K562 (cell line): Measurements from ENCODE around the gene GATC. TPM values are rescaled to one million over a fixed set of nuclear protein-coding genes. Genes with fewer than 3 reads are reported as not detected.
A peak's percentile ranks its signal among the peaks of the same experiment; 100 is the strongest.

Experiments used
- DMBX1 ChIP-seq: fragments of 250-450 bp; sonication (Bioruptor Pico); IDR thresholded peaks from 2 replicates; pipeline ENCODE4 v1.8.0; 2022; ENCODE audit warnings: inconsistent platforms, mild to moderate bottlenecking, moderate library complexity, borderline replicate concordance
- ESRRA ChIP-seq: fragments of 450-650 bp; IDR thresholded peaks from 2 replicates; pipeline ENCODE4 v1.6.1; 2014; ENCODE audit warnings: low read depth, mild to moderate bottlenecking, moderate library complexity, borderline replicate concordance
- HCFC1 ChIP-seq: IDR thresholded peaks from 2 replicates; pipeline ENCODE4 v1.6.1; 2012; ENCODE audit warnings: low read depth, low read length, improper control_type of control experiment
- JUN ChIP-seq, 2 experiments: sonication (generic) in 1 of 2; formaldehyde crosslinking in 1 of 2; IDR thresholded peaks; 2 replicates each; pipeline versions ENCODE4 v1.6.1 to v1.8.0; 2012 to 2022; ENCODE audit warnings: borderline replicate concordance in 2 of 2, mild to moderate bottlenecking in 2 of 2, improper control_type of control experiment in 1 of 2, low read depth in 1 of 2, low read length in 1 of 2, missing genetic modification reagents in 1 of 2
- JUNB ChIP-seq: fragments of 450-650 bp; formaldehyde crosslinking; conservative IDR thresholded peaks from 2 replicates; pipeline ENCODE4 v1.4.0; 2020; ENCODE audit warnings: mild to moderate bottlenecking
- MTF1 ChIP-seq: fragments of 250-450 bp; sonication (Bioruptor Pico); IDR thresholded peaks from 2 replicates; pipeline ENCODE4 v1.9.0; 2021; ENCODE audit warnings: moderate library complexity, mild to moderate bottlenecking, inconsistent platforms, borderline replicate concordance
- NEUROD1 ChIP-seq: fragments of 150-350 bp; IDR thresholded peaks from 2 replicates; pipeline ENCODE4 v1.6.1; 2014; ENCODE audit warnings: borderline replicate concordance, low read length, low read depth; ENCODE audit not compliant: partially characterized antibody
- NFE2 ChIP-seq: IDR thresholded peaks from 2 replicates; pipeline ENCODE4 v1.6.1; 2014; ENCODE audit warnings: antibody characterized with exemption, low read depth
- RBM22 ChIP-seq: fragments of 200-400 bp; formaldehyde crosslinking; IDR thresholded peaks from 2 replicates; pipeline ENCODE4 v1.6.1; 2018; ENCODE audit warnings: low read length, low read depth; ENCODE audit not compliant: poor library complexity, severe bottlenecking
- RCOR1 ChIP-seq, 2 experiments: IDR thresholded peaks; 2 replicates each; pipeline ENCODE4 v1.6.1; 2012; ENCODE audit warnings: low read depth in 2 of 2, low read length in 2 of 2, borderline replicate concordance in 1 of 2, improper control_type of control experiment in 1 of 2
- SMAD4 ChIP-seq: fragments of 250-450 bp; sonication (Bioruptor Pico); conservative IDR thresholded peaks from 2 replicates; pipeline ENCODE4 v1.8.0; 2021; ENCODE audit warnings: inconsistent platforms, mild to moderate bottlenecking, moderate library complexity
- SUPT5H ChIP-seq: fragments of 450-650 bp; IDR thresholded peaks from 2 replicates; pipeline ENCODE4 v1.6.1; 2016
- ZBTB17 ChIP-seq: fragments of 450-650 bp; formaldehyde crosslinking; IDR thresholded peaks from 2 replicates; pipeline ENCODE4 v1.4.0; 2020; ENCODE audit warnings: mild to moderate bottlenecking
- ZFX ChIP-seq: sonication (generic); formaldehyde crosslinking; IDR thresholded peaks from 2 replicates; pipeline ENCODE4 v1.8.0; 2022; ENCODE audit warnings: mild to moderate bottlenecking, missing genetic modification reagents, moderate library complexity
- ZNF274 ChIP-seq: IDR thresholded peaks from 2 replicates; pipeline ENCODE4 v1.6.1; 2011; ENCODE audit warnings: low read depth, mild to moderate bottlenecking, low read length, moderate library complexity, borderline replicate concordance
- ZNF699 ChIP-seq: fragments of 250-450 bp; sonication (Bioruptor Pico); IDR thresholded peaks from 2 replicates; pipeline ENCODE4 v1.8.0; 2021; ENCODE audit warnings: mild to moderate bottlenecking, moderate library complexity; ENCODE audit not compliant: insufficient replicate concordance
- polyA plus RNA-seq, 8 experiments: library from polyadenylated mRNA; depleted of rRNA in 4 of 8; stranded (reverse) in 5 of 8; unstranded in 3 of 8; fragments of >200 nt; fragmentation: Nextera tagmentation in 2 of 8; fragmentation: Illumina TruSeq in 1 of 8; extraction: Ambion mirVana in 2 of 8; extraction: Trizol in 1 of 8; gene quantifications; 2 replicates each; pipeline versions ENCODE4 v1.2.1 to v1.2.3, GENCODE V29; 2011 to 2014; ENCODE audit warnings: inconsistent platforms in 1 of 8, missing spikeins in 1 of 8
- total RNA-seq, 7 experiments: library from RNA; depleted of rRNA in 6 of 7; stranded (reverse); fragments of >200 nt in 6 of 7; fragmentation: Illumina TruSeq in 2 of 7; extraction: Trizol in 2 of 7; gene quantifications; 2 replicates each; pipeline versions ENCODE4 v1.2.1 to v1.2.3, GENCODE V29; 2011 to 2021; ENCODE audit warnings: low replicate concordance in 1 of 7
- TF ChIP-seq, protein P1 (sequence below): fragments of 150-350 bp; conservative IDR thresholded peaks from 2 replicates; pipeline ENCODE4 v1.6.1; 2014; ENCODE audit warnings: low read length
- TF ChIP-seq, protein P2 (sequence below): fragments of 250-450 bp; sonication (Bioruptor Pico); IDR thresholded peaks from 2 replicates; pipeline ENCODE4 v1.4.0; 2020; ENCODE audit warnings: mild to moderate bottlenecking, moderate library complexity
- TF ChIP-seq, protein P3 (sequence below), 3 experiments: fragments of 200-800 bp in 1 of 3; fragments of 250-450 bp in 1 of 3; fragments of 450-650 bp in 1 of 3; sonication (Bioruptor Pico) in 1 of 3; sonication (Bioruptor generic) in 1 of 3; formaldehyde crosslinking in 1 of 3; IDR thresholded peaks; 2 replicates each; pipeline versions ENCODE4 v1.6.1 to v1.8.0; 2016 to 2022; ENCODE audit warnings: mild to moderate bottlenecking in 2 of 3, missing genetic modification characterization in 2 of 3, missing compliant biosample characterization in 1 of 3, moderate library complexity in 1 of 3

GATC gene
- total and polyA plus RNA-seq, 9 of the 15 experiments (the other 6 are each of a cell fraction or from before 2014, with no cell fraction given): 5.8 to 52.6 (median 28.2) TPM

DNA sequence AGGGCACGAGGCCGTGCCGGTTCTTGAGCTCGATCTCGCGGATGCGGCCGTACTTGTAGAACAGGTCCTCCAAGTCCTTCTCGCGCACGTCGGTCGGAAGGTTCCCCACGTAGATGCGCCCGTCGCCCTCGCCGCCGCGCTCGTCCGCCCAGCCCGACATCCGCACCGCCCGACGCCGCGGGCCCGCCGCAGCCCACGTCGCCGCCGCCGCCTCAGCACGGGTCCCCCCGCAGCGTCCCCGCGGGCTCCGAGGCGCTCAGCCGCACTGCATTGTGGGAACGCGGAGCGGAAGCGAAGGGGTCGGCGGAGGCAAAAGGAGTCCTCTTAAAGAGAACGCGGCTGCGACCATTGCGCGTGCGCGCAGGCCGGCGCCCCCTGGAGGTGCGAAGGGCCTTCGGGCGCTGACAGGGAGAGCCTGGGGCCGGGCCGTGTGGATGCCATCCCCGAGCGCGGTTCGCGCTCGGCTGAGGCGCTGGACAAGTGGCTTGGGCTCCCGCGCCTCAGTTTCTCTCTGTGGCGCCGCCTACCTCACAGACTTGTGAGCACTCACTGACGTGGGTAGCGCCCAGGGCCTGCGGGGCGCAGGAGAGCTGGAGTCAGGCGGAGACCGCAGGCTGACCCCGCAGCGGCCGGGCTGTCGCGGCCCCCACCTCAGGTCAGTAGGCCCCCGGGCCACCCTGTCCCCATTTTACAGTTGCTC lies 23.4 kb downstream of the GATC start, which contains the start of gene SRSF9 (continued):
- TF ChIP-seq, protein P1, sequence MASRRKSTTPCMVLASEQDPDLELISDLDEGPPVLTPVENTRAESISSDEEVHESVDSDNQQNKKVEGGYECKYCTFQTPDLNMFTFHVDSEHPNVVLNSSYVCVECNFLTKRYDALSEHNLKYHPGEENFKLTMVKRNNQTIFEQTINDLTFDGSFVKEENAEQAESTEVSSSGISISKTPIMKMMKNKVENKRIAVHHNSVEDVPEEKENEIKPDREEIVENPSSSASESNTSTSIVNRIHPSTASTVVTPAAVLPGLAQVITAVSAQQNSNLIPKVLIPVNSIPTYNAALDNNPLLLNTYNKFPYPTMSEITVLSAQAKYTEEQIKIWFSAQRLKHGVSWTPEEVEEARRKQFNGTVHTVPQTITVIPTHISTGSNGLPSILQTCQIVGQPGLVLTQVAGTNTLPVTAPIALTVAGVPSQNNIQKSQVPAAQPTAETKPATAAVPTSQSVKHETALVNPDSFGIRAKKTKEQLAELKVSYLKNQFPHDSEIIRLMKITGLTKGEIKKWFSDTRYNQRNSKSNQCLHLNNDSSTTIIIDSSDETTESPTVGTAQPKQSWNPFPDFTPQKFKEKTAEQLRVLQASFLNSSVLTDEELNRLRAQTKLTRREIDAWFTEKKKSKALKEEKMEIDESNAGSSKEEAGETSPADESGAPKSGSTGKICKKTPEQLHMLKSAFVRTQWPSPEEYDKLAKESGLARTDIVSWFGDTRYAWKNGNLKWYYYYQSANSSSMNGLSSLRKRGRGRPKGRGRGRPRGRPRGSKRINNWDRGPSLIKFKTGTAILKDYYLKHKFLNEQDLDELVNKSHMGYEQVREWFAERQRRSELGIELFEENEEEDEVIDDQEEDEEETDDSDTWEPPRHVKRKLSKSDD: 0 out of 2 replicates have a peak, but pooled peaks have one; percentile 36
- TF ChIP-seq NEUROD1: peak; percentile 66
- TF ChIP-seq, protein P2, sequence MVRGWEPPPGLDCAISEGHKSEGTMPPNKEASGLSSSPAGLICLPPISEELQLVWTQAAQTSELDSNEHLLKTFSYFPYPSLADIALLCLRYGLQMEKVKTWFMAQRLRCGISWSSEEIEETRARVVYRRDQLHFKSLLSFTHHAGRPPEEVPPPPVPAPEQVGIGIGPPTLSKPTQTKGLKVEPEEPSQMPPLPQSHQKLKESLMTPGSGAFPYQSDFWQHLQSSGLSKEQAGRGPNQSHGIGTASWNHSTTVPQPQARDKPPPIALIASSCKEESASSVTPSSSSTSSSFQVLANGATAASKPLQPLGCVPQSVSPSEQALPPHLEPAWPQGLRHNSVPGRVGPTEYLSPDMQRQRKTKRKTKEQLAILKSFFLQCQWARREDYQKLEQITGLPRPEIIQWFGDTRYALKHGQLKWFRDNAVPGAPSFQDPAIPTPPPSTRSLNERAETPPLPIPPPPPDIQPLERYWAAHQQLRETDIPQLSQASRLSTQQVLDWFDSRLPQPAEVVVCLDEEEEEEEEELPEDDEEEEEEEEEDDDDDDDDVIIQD: peak; percentile 75; the same call in 1 of the 2 replicates
- peak; percentile 94 for TF ChIP-seq ZFX (CRISPR knock-in tag)
- TF ChIP-seq MTF1 (CRISPR knock-in tag): no peak
- TF ChIP-seq SMAD4 (CRISPR knock-in tag): peak; percentile 75; the same call in 1 of the 2 replicates
- TF ChIP-seq RCOR1 (IDR thresholded peaks at IDR 0.05; ENCODE audit: borderline replicate concordance in 1 of 2, low read depth in 2 of 2, low read length in 2 of 2): peak in 1 of 2 experiments; percentile 64; a peak in 3 of 4 replicates
- peak; percentile 85 for TF ChIP-seq SUPT5H
- no peak for TF ChIP-seq NFE2
- no peak for TF ChIP-seq ZNF699 (CRISPR knock-in tag)
- no peak for TF ChIP-seq ZNF274
- TF ChIP-seq ZBTB17 (CRISPR knock-in tag): peak; percentile 66
- TF ChIP-seq JUNB (CRISPR knock-in tag): no peak
- TF ChIP-seq HCFC1: peak; percentile 77
- no peak for TF ChIP-seq RBM22
- TF ChIP-seq DMBX1: peak; percentile 46; the same call in 1 of the 2 replicates
- TF ChIP-seq, protein P3, sequence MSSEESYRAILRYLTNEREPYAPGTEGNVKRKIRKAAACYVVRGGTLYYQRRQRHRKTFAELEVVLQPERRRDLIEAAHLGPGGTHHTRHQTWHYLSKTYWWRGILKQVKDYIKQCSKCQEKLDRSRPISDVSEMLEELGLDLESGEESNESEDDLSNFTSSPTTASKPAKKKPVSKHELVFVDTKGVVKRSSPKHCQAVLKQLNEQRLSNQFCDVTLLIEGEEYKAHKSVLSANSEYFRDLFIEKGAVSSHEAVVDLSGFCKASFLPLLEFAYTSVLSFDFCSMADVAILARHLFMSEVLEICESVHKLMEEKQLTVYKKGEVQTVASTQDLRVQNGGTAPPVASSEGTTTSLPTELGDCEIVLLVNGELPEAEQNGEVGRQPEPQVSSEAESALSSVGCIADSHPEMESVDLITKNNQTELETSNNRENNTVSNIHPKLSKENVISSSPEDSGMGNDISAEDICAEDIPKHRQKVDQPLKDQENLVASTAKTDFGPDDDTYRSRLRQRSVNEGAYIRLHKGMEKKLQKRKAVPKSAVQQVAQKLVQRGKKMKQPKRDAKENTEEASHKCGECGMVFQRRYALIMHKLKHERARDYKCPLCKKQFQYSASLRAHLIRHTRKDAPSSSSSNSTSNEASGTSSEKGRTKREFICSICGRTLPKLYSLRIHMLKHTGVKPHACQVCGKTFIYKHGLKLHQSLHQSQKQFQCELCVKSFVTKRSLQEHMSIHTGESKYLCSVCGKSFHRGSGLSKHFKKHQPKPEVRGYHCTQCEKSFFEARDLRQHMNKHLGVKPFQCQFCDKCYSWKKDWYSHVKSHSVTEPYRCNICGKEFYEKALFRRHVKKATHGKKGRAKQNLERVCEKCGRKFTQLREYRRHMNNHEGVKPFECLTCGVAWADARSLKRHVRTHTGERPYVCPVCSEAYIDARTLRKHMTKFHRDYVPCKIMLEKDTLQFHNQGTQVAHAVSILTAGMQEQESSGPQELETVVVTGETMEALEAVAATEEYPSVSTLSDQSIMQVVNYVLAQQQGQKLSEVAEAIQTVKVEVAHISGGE (CRISPR knock-in tag; IDR thresholded peaks at IDR 0.05): peak in 1 of 3 experiments; percentile 74; a peak in 2 of 6 replicates
- no peak for TF ChIP-seq JUN (IDR thresholded peaks at IDR 0.05; ENCODE audit: borderline replicate concordance, low read depth, low read length)
- TF ChIP-seq JUN (CRISPR knock-in tag; IDR thresholded peaks at IDR 0.05; ENCODE audit: borderline replicate concordance): no peak
- peak; percentile 73 for TF ChIP-seq ESRRA
